ENCODE data around the gene TSHZ2.

The TSHZ2 gene

GRCh38 chr20:52975803-52976531 lies 3.8 kb downstream of the TSHZ2 start:
- Histone ChIP-seq H3K9ac (ENCODE audit: low read length) (no peak overlapping the region), H3K9me3 (ENCODE audit: low read length) (no peaks in the 10 kb centered on the region), H3K36me3 (ENCODE audit: insufficient read depth, low read length) (no peaks in the 10 kb centered on the region), H3F3A (ENCODE audit: insufficient read depth, low read length) (no peaks in the 10 kb centered on the region), H3K4me2 (ENCODE audit: low read length) (no peak overlapping the region), H3K9me2 (ENCODE audit: low read depth, low read length) (no peaks in the 10 kb centered on the region), H3K79me2 (ENCODE audit: insufficient read depth, low read length) (no peaks in the 10 kb centered on the region), H4K20me1 (ENCODE audit: insufficient read depth, low read length) (no peaks in the 10 kb centered on the region), H3K27me3 (ENCODE audit: insufficient read depth, low read length) (0 out of 2 replicates have a peak, but pooled peaks cover 4% of the 10 kb centered on the region), H3K4me3 (ENCODE audit: low read depth, low read length, poor library complexity, severe bottlenecking) (no peak overlapping the region), H2AFZ (ENCODE audit: low read length) (no peak overlapping the region), H3K4me1 (ENCODE audit: insufficient read depth, low read length, severe bottlenecking) (peaks cover 13% of the 10 kb centered on the region), H3K27ac (ENCODE audit: low read depth, low read length, poor library complexity, severe bottlenecking) (no peak overlapping the region)
- TF ChIP-seq EZH2 (IDR thresholded peaks at IDR 0.05; ENCODE audit: borderline replicate concordance, low read length): no peak
- TF ChIP-seq, protein P1, sequence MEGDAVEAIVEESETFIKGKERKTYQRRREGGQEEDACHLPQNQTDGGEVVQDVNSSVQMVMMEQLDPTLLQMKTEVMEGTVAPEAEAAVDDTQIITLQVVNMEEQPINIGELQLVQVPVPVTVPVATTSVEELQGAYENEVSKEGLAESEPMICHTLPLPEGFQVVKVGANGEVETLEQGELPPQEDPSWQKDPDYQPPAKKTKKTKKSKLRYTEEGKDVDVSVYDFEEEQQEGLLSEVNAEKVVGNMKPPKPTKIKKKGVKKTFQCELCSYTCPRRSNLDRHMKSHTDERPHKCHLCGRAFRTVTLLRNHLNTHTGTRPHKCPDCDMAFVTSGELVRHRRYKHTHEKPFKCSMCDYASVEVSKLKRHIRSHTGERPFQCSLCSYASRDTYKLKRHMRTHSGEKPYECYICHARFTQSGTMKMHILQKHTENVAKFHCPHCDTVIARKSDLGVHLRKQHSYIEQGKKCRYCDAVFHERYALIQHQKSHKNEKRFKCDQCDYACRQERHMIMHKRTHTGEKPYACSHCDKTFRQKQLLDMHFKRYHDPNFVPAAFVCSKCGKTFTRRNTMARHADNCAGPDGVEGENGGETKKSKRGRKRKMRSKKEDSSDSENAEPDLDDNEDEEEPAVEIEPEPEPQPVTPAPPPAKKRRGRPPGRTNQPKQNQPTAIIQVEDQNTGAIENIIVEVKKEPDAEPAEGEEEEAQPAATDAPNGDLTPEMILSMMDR (IDR thresholded peaks at IDR 0.05; ENCODE audit: low read length): no peak

DNA sequence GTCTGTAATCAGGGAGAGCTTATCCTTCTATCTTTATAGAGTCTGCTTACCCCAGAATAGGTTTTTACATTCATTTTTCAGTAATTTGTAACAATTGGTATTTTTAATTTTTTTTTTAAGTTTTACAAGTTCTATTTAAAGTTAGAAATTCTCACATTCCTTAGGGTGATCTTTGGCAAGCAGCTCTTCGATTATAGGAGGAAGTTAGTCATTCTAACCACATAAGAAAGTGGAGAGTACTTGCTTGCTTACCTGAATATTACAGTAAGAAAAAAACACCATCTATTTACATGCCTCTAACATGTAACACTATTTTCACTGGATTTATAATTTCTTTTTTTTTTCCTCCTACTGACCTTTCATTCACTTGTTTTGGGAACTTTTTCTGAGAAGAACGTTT lies 6.7 kb downstream of the TSHZ2 start:
- H3K79me2 ChIP-seq (ENCODE audit: insufficient read depth, low read length): no peaks in the 10 kb centered on the region
- H3F3A ChIP-seq (ENCODE audit: insufficient read depth, low read length): no peaks in the 10 kb centered on the region
- H3K9me3 ChIP-seq (ENCODE audit: low read length): no peaks in the 10 kb centered on the region
- no peak for TF ChIP-seq EZH2 (IDR thresholded peaks at IDR 0.05; ENCODE audit: borderline replicate concordance, low read length)
- TF ChIP-seq, protein P1 (IDR thresholded peaks at IDR 0.05; ENCODE audit: low read length): no peak
- H2AFZ ChIP-seq (ENCODE audit: low read length): no peak overlapping the region
- H3K27ac ChIP-seq (ENCODE audit: low read depth, low read length, poor library complexity, severe bottlenecking): no peak overlapping the region
- no peaks in the 10 kb centered on the region for H4K20me1 ChIP-seq (ENCODE audit: insufficient read depth, low read length)
- H3K9me2 ChIP-seq (ENCODE audit: low read depth, low read length): no peaks in the 10 kb centered on the region
- H3K4me2 ChIP-seq (ENCODE audit: low read length): no peak overlapping the region
- no peaks in the 10 kb centered on the region for H3K27me3 ChIP-seq (ENCODE audit: insufficient read depth, low read length)
- H3K4me1 ChIP-seq (ENCODE audit: insufficient read depth, low read length, severe bottlenecking): peaks cover 8% of the 10 kb centered on the region
- H3K36me3 ChIP-seq (ENCODE audit: insufficient read depth, low read length): no peaks in the 10 kb centered on the region
- no peak overlapping the region for H3K9ac ChIP-seq (ENCODE audit: low read length)
- H3K4me3 ChIP-seq (ENCODE audit: low read depth, low read length, poor library complexity, severe bottlenecking): no peak overlapping the region

DNA sequence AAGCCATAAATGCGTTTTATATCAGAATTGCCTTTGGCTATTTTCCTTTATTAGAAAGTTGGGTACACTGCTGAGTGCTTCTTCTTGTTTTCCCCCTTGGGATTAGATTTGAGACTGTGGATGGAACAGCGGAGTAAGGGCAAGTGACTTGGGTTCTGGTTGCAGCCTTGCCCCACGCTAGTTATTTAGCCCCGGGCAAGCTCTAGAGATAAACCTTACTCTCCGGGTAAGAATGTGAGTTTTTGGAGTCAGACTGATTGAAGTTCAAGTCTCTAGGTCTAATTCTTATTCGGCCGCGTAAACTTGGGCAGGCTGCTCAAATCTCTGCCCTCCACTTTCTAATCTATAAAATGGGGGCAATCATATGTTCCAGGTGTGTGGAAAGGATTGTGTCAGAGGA lies 8.9 kb downstream of the TSHZ2 start:
- Histone ChIP-seq H3K27me3 (ENCODE audit: insufficient read depth, low read length) (no peaks in the 10 kb centered on the region), H3K36me3 (ENCODE audit: insufficient read depth, low read length) (no peaks in the 10 kb centered on the region), H3K4me3 (ENCODE audit: low read depth, low read length, poor library complexity, severe bottlenecking) (no peak overlapping the region), H3K4me1 (ENCODE audit: insufficient read depth, low read length, severe bottlenecking) (no peaks in the 10 kb centered on the region), H3K9me2 (ENCODE audit: low read depth, low read length) (no peaks in the 10 kb centered on the region), H3K9me3 (ENCODE audit: low read length) (no peaks in the 10 kb centered on the region), H2AFZ (ENCODE audit: low read length) (no peak overlapping the region), H3K4me2 (ENCODE audit: low read length) (no peak overlapping the region), H3K9ac (ENCODE audit: low read length) (no peak overlapping the region), H3K27ac (ENCODE audit: low read depth, low read length, poor library complexity, severe bottlenecking) (no peak overlapping the region), H3K79me2 (ENCODE audit: insufficient read depth, low read length) (no peaks in the 10 kb centered on the region), H4K20me1 (ENCODE audit: insufficient read depth, low read length) (no peaks in the 10 kb centered on the region), H3F3A (ENCODE audit: insufficient read depth, low read length) (no peaks in the 10 kb centered on the region)
- TF ChIP-seq EZH2 (IDR thresholded peaks at IDR 0.05; ENCODE audit: borderline replicate concordance, low read length): no peak
- TF ChIP-seq, protein P1 (IDR thresholded peaks at IDR 0.05; ENCODE audit: low read length): no peak

Data from OCI-LY1 (cell line).